GM12892 (cell line): ENCODE results near the gene ZNF689.
"Not testable (repeated sequence)": the region's sequence is repeated elsewhere in the genome, so short reads cannot be mapped to it uniquely, and the experiment has no call there.

ENCODE experiments used
- DNase-seq: peaks from one replicate; pipeline ENCODE4 v3.0.0; 2011; ENCODE audit not compliant: insufficient read length
- FAIRE-seq: peaks from 2 replicates; lab custom pipeline; 2011; peaks lifted over from hg19 to GRCh38; lab: Jason Lieb, UNC
- POLR2A ChIP-seq: IDR thresholded peaks from 2 replicates; pipeline ENCODE4 v1.6.1; 2011; ENCODE audit warnings: low read depth, low read length, control low read depth
- POLR2AphosphoS5 ChIP-seq: IDR thresholded peaks from 2 replicates; pipeline ENCODE4 v1.6.1; 2011; ENCODE audit warnings: low read depth, low read length, control low read depth
- TAF1 ChIP-seq: IDR thresholded peaks from 2 replicates; pipeline ENCODE4 v1.6.1; 2011; ENCODE audit warnings: low read depth, mild to moderate bottlenecking, control low read depth, low read length, borderline replicate concordance

Gene ZNF689

GRCh38 chr16:30606004-30606403, 4.2 kb downstream of the ZNF689 start:
- no peak for TF ChIP-seq POLR2AphosphoS5
- TF ChIP-seq TAF1: no peak
- TF ChIP-seq POLR2A: no peak
- FAIRE-seq (no peak), DNase-seq (no peak)

GRCh38 chr16:30605158-30605557, 5.0 kb downstream of the ZNF689 start:
- FAIRE-seq (no peak), DNase-seq (no peak)
- TF ChIP-seq POLR2AphosphoS5: no peak
- no peak for TF ChIP-seq POLR2A
- TF ChIP-seq TAF1: no peak

- no peak for TF ChIP-seq POLR2A
- no peak for TF ChIP-seq TAF1
- no peak for TF ChIP-seq POLR2AphosphoS5
- DNase-seq: no peak
- FAIRE-seq: no peak
Measured at GRCh38 chr16:30604316-30604947, 5.8 kb downstream of the ZNF689 start.

- FAIRE-seq: no peak
- no peak for DNase-seq
- no peak for TF ChIP-seq TAF1
- TF ChIP-seq POLR2AphosphoS5: no peak
- no peak; the same call in 1 of the 2 replicates for TF ChIP-seq POLR2A
Measured at GRCh38 chr16:30603945-30604315, 6.3 kb downstream of the ZNF689 start.

GRCh38 chr16:30602616-30603277, 7.4 kb downstream of the ZNF689 start:
- FAIRE-seq: no peak
- DNase-seq: no peak
- TF ChIP-seq TAF1 (no peak), POLR2AphosphoS5 (no peak), POLR2A (no peak)

GRCh38 chr16:30601966-30602365, 8.2 kb downstream of the ZNF689 start:
- DNase-seq: no peak
- FAIRE-seq: no peak
- TF ChIP-seq POLR2AphosphoS5 (no peak), TAF1 (no peak), POLR2A (no peak)

- no peak for DNase-seq
- FAIRE-seq: no peak
- TF ChIP-seq POLR2A (no peak), POLR2AphosphoS5 (no peak), TAF1 (no peak)
Measured at GRCh38 chr16:30600929-30601328, 9.3 kb downstream of the ZNF689 start.

- FAIRE-seq (no peak), DNase-seq (no peak)
- no peak for TF ChIP-seq TAF1
- TF ChIP-seq POLR2AphosphoS5: no peak
- no peak for TF ChIP-seq POLR2A
Measured at GRCh38 chr16:30600215-30600614, 10.0 kb downstream of the ZNF689 start.

DNA sequence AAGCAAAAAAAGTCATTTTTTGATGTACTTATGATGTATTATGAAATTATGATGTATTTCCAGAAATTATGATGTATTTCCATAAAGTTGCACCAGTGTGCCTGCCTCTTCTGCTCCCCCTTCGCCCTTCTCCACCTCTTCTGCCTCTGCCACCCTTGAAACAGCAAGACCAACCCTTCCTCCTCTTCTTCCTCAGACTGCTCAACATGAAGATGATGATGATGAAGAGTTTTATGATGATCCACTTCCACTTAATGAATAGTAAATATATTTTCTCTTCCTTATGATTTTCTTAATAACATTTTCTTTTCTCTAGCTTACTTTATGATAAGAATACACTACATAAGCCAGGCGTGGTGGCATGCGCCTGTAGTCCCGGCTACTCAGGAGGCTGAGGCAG, 17.3 kb downstream of the ZNF689 start:
- no peak for TF ChIP-seq POLR2A
- TF ChIP-seq TAF1: no peak
- TF ChIP-seq POLR2AphosphoS5: no peak
- DNase-seq (no peak), FAIRE-seq (no peak)

GRCh38 chr16:30590869-30591268, 19.3 kb downstream of the ZNF689 start:
- not testable (repeated sequence) for DNase-seq, FAIRE-seq

DNA sequence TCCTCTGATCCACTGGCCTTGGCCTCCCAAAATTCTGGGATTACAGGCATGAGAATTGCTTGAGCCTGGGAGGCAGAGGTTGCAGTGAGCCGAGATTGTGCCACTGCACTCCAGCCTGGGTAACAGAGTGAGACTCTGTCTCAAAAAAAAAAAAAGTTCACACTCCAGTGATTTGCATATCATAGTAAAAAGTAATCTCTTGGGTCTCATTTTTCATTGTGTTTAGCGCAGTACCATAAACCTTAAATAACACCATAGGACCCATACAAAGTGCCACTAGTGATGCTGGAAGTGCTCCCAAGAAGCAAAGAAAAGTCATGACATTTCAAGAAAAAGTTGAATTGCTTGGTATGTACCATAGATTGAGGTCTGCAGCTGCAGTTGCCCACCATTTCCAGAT, 20.6 kb downstream of the ZNF689 start:
- FAIRE-seq, DNase-seq: not testable (repeated sequence)

DNA sequence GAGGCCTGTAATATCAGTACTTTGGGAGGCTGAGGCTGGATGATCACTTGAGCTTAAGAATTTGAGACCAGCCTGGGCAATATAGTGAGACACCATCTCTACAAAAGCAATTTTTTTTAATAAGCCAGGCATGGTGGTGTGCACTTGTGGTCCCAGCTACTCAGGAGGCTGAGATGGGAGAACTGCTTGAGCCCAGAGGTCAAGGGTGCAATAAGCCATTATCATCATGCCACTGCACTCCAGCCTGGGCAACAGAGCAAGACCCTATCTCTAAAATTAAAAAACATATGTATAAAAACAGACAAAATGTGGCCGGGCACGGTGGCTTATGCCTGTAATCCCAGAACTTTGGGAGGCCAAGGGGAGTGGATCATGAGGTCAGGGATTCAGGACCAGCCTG, 21.5 kb downstream of the ZNF689 start:
- DNase-seq (no peak), FAIRE-seq (no peak)
- TF ChIP-seq TAF1 (no peak), POLR2AphosphoS5 (no peak)
